IMR-90 (cell line): ENCODE results near the gene CCDC167. TPM values are rescaled to one million over a fixed set of nuclear protein-coding genes. Genes with fewer than 3 reads are reported as not detected.

Experiments used
- ATAC-seq: fragments of 200-7000 bp; cut with Tn5 transposase; 2 replicates; pipeline ENCODE4 v1.9.1; 2020; ENCODE audit warnings: low read depth, mild to moderate bottlenecking, moderate library complexity
- BruUV-seq: library from RNA; stranded (reverse); fragments of 400-500 nt; replicated peaks from 2 replicates; lab custom pipeline; 2021; lab: Mats Ljungman, UMichigan
- CTCF ChIA-PET: fragments of 300-600 bp; formaldehyde crosslinking; extraction: SDS; loops from one replicate; lab custom pipeline; 2021; ENCODE audit warnings: antibody characterized with exemption; lab: Yijun Ruan, JAX
- POLR2A ChIA-PET: fragments of 300-600 bp; sonication (Branson Sonifier 250); formaldehyde crosslinking; loops from one replicate; lab custom pipeline; 2022; ENCODE audit warnings: antibody characterized with exemption; ENCODE audit not compliant: unreplicated experiment; lab: Charles Lee
- DNase-seq: peaks from one replicate; pipeline ENCODE4 v3.0.0; 2013
- H2AFZ ChIP-seq: replicated peaks from 2 replicates; pipeline ENCODE3; 2013; ENCODE audit warnings: low read length, mild to moderate bottlenecking; ENCODE audit not compliant: poor library complexity
- H2AK5ac ChIP-seq: 2 replicates; pipeline ENCODE4 v1.6.1; 2013; ENCODE audit warnings: low read depth, low read length, inconsistent platforms
- H2AK9ac ChIP-seq: replicated peaks from 2 replicates; pipeline ENCODE3; 2013; ENCODE audit warnings: mild to moderate bottlenecking, low read depth, low read length, moderate library complexity; ENCODE audit not compliant: poor library complexity
- H2BK120ac ChIP-seq: 2 replicates; pipeline ENCODE4 v1.6.1; 2013; ENCODE audit warnings: low read depth, low read length, inconsistent platforms
- H2BK15ac ChIP-seq: 3 replicates; pipeline ENCODE4 v1.6.1; 2013; ENCODE audit warnings: low read depth, low read length, inconsistent platforms
- H2BK20ac ChIP-seq: 2 replicates; pipeline ENCODE4 v1.6.1; 2013; ENCODE audit warnings: low read depth, mild to moderate bottlenecking, inconsistent platforms, low read length, moderate library complexity
- H2BK5ac ChIP-seq: 2 replicates; pipeline ENCODE4 v1.6.1; 2013; ENCODE audit warnings: mild to moderate bottlenecking, low read depth, low read length, inconsistent platforms; ENCODE audit not compliant: poor library complexity, severe bottlenecking
- H3K14ac ChIP-seq: replicated peaks from 2 replicates; pipeline ENCODE4 v1.6.1; 2013; ENCODE audit warnings: low read depth, low read length, inconsistent platforms
- H3K18ac ChIP-seq: 2 replicates; pipeline ENCODE4 v1.6.1; 2013; ENCODE audit warnings: low read depth, low read length, control low read depth
- H3K23ac ChIP-seq: 2 replicates; pipeline ENCODE4 v1.6.1; 2013; ENCODE audit warnings: low read depth, low read length, inconsistent platforms
- H3K27ac ChIP-seq: 2 replicates; pipeline ENCODE4 v1.5.1; 2013; ENCODE audit warnings: mild to moderate bottlenecking, control low read depth, low read length; ENCODE audit not compliant: insufficient read depth
- H3K27me3 ChIP-seq: 2 replicates; pipeline ENCODE4 v1.6.1; 2013; ENCODE audit warnings: low read length; ENCODE audit not compliant: control insufficient read depth, insufficient read depth
- H3K36me3 ChIP-seq: 2 replicates; pipeline ENCODE4 v1.6.1; 2013; ENCODE audit warnings: low read length, mixed read lengths; ENCODE audit not compliant: control insufficient read depth, insufficient read depth
- H3K4ac ChIP-seq: 2 replicates; pipeline ENCODE4 v1.6.1; 2013; ENCODE audit warnings: low read depth, low read length, inconsistent platforms
- H3K4me1 ChIP-seq: 2 replicates; pipeline ENCODE4 v1.6.1; 2013; ENCODE audit warnings: low read length, mixed read lengths; ENCODE audit not compliant: control insufficient read depth, insufficient read depth
- H3K4me2 ChIP-seq: 2 replicates; pipeline ENCODE4 v1.6.1; 2013; ENCODE audit warnings: low read depth, mild to moderate bottlenecking, control low read depth, low read length, moderate library complexity
- H3K4me3 ChIP-seq: 2 replicates; pipeline ENCODE4 v1.5.1; 2013; ENCODE audit warnings: low read depth, mild to moderate bottlenecking, control low read depth, low read length, moderate library complexity; ENCODE audit not compliant: insufficient read depth
- H3K56ac ChIP-seq: 2 replicates; pipeline ENCODE4 v1.6.1; 2013; ENCODE audit warnings: low read length, inconsistent platforms; ENCODE audit not compliant: insufficient read depth; ENCODE audit errors: extremely low read depth
- H3K79me1 ChIP-seq, 2 experiments: 2 replicates each; pipeline ENCODE4 v1.6.1; 2013; ENCODE audit warnings: low read length in 2 of 2, inconsistent platforms in 1 of 2, low read depth in 1 of 2
- H3K9ac ChIP-seq: 2 replicates; pipeline ENCODE4 v1.6.1; 2013; ENCODE audit warnings: low read depth, low read length, control low read depth
- H3K9me1 ChIP-seq: 2 replicates; pipeline ENCODE4 v1.6.1; 2013; ENCODE audit warnings: low read length, inconsistent platforms; ENCODE audit not compliant: insufficient read depth
- H3K9me3 ChIP-seq: 2 replicates; pipeline ENCODE4 v1.6.1; 2013; ENCODE audit warnings: low read length; ENCODE audit not compliant: control insufficient read depth, insufficient read depth
- H4K20me1 ChIP-seq: 2 replicates; pipeline ENCODE4 v1.6.1; 2013; ENCODE audit warnings: low read length, inconsistent platforms; ENCODE audit not compliant: insufficient read depth
- H4K5ac ChIP-seq: 2 replicates; pipeline ENCODE4 v1.6.1; 2013; ENCODE audit warnings: mild to moderate bottlenecking, low read depth, low read length, control low read depth
- H4K8ac ChIP-seq, 2 experiments: 2 replicates each; pipeline ENCODE4 v1.6.1; 2013; ENCODE audit warnings: low read depth in 2 of 2, low read length in 2 of 2, control low read depth in 1 of 2, inconsistent platforms in 1 of 2
- H4K91ac ChIP-seq: 2 replicates; pipeline ENCODE4 v1.6.1; 2013; ENCODE audit warnings: low read depth, low read length, inconsistent platforms; ENCODE audit not compliant: insufficient read depth
- FOS ChIP-seq: fragments of 150-350 bp; IDR thresholded peaks from 2 replicates; pipeline ENCODE4 v1.6.1; 2016; ENCODE audit warnings: low read depth, low read length
- MAZ ChIP-seq: IDR thresholded peaks from 2 replicates; pipeline ENCODE4 v1.6.1; 2012; ENCODE audit warnings: low read depth, mild to moderate bottlenecking, low read length, improper control_type of control experiment, moderate library complexity, borderline replicate concordance
- NFE2L2 ChIP-seq: fragments of 150-350 bp; IDR thresholded peaks from 2 replicates; pipeline ENCODE4 v1.6.1; 2016; ENCODE audit warnings: low read depth, mild to moderate bottlenecking, low read length
- POLR2A ChIP-seq: IDR thresholded peaks from 2 replicates; pipeline ENCODE4 v1.6.1; 2012; ENCODE audit warnings: mild to moderate bottlenecking, low read depth, low read length
- SMC3 ChIP-seq: fragments of 150-350 bp; IDR thresholded peaks from 2 replicates; pipeline ENCODE4 v1.6.1; 2016; ENCODE audit warnings: low read depth, mild to moderate bottlenecking, antibody characterized with exemption, low read length, moderate library complexity
- WGBS, 2 experiments: methylation state at CpG; one replicate each; pipeline versions ENCODE4 v1.1.5 to v1.1.7; 2013; ENCODE audit warnings: missing lambda C conversion rate in 2 of 2; ENCODE audit not compliant: insufficient read length in 1 of 2; ENCODE audit errors: extremely low coverage in 2 of 2; 5-methylcytosine and 5-hydroxymethylcytosine counted together
- dilution Hi-C: fragments of 300-500 bp; cut with HindIII; formaldehyde crosslinking; loops from one replicate; pipeline ENCODE4 v1.14.3; 2018; ENCODE audit warnings: low sequenced_read_pairs; ENCODE audit not compliant: unreplicated experiment
- in situ Hi-C: fragments of 300-500 bp; cut with MboI; formaldehyde crosslinking; loops from 3 replicates; pipeline ENCODE4 v1.14.3; 2019; ENCODE audit warnings: low sequenced_read_pairs, inconsistent platforms, mixed read lengths
- intact Hi-C: fragments of 100-400 bp; cut with micrococcal nuclease; formaldehyde crosslinking; loops from 2 replicates; pipeline ENCODE4 v1.10.0; 2022
- polyA plus RNA-seq, 3 experiments: library from polyadenylated mRNA; depleted of rRNA; stranded (reverse); fragments of >200 nt; gene quantifications; 2 replicates each; pipeline ENCODE4 v1.2.3, GENCODE V29; 2012; ENCODE audit warnings: low replicate concordance in 1 of 3
- total RNA-seq: library from RNA; depleted of rRNA; stranded (reverse); fragments of >200 nt; gene quantifications from 2 replicates; pipeline ENCODE4 v1.2.3, GENCODE V29; 2012
- TF ChIP-seq, protein P1 (sequence below): fragments of 150-350 bp; IDR thresholded peaks from 2 replicates; pipeline ENCODE4 v1.6.1; 2017; ENCODE audit warnings: mild to moderate bottlenecking, antibody characterized with exemption, low read length, low read depth
- TF ChIP-seq, protein P2 (sequence below): fragments of 150-350 bp; IDR thresholded peaks from 2 replicates; pipeline ENCODE4 v1.6.1; 2016; ENCODE audit warnings: low read depth, mild to moderate bottlenecking, low read length, moderate library complexity, borderline replicate concordance

The CCDC167 gene
- total and polyA plus RNA-seq, 2 of the 4 experiments (the other 2 are of a cell fraction) = 35.8 to 96.8 TPM

DNA sequence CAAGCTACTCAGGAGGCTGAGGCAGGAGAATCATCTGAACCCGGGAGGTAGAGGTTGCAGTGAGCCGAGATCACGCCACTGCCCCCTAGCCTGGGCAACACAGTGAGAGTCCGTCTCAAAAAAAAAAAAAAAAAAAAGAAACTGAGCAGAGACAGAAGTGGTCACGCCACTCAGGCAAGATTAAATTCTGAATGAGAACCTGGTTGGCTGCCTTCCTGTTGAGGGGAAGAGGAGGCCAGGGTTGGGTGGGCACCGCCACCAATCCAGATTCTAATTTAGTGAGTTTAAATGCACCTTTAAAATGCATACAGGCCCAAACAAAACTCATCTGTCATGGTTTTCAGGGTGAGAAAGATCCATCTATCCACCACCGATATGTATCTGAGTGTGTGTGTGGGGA lies 23.7 kb upstream of the CCDC167 start:
- DNase-seq (no peak), ATAC-seq (no peak)
- peaks cover 16% of the 10 kb centered on the region for H4K20me1 ChIP-seq
- no peak overlapping the region for H3K14ac ChIP-seq
- 77% methylated on average over 3 of the region's 7 CpGs; no CpG with 5 or more reads in 1 of the 2 experiments for WGBS, 2 experiments
- H3K27ac ChIP-seq = no peak overlapping the region
- BruUV-seq = no TSS peak
- H2BK15ac ChIP-seq = no peak overlapping the region
- H2BK5ac ChIP-seq = no peak overlapping the region
- H3K36me3 ChIP-seq = no peaks in the 10 kb centered on the region
- H4K91ac ChIP-seq = no peak overlapping the region
- H2AK5ac ChIP-seq = no peak overlapping the region
- H3K23ac ChIP-seq = no peak overlapping the region
- H3K56ac ChIP-seq = no peak overlapping the region
- H3K4me2 ChIP-seq = no peak overlapping the region
- H4K8ac ChIP-seq = no peak overlapping the region
- no peak overlapping the region for H2BK120ac ChIP-seq
- H3K9ac ChIP-seq = no peak overlapping the region
- no peaks in the 10 kb centered on the region for H3K79me1 ChIP-seq
- ChIA-PET POLR2A (no interaction called here), CTCF (no interaction called here)
- H3K9me1 ChIP-seq = peaks cover 9% of the 10 kb centered on the region
- H4K5ac ChIP-seq = no peak overlapping the region
- no peak overlapping the region for H2AK9ac ChIP-seq
- no peak overlapping the region; the same call in 1 of the 2 replicates for H2BK20ac ChIP-seq
- H3K27me3 ChIP-seq = peaks cover 43% of the 10 kb centered on the region
- no peak overlapping the region for H2AFZ ChIP-seq
- H3K4me3 ChIP-seq = no peak overlapping the region
- H3K4ac ChIP-seq = no peak overlapping the region
- in situ Hi-C loops (no loop called here), intact Hi-C loops (no loop called here), dilution Hi-C loops (no loop called here)
- H3K9me3 ChIP-seq = peaks cover 2% of the 10 kb centered on the region; the same call in 1 of the 2 replicates
- no peak for TF ChIP-seq POLR2A
- no peak for TF ChIP-seq MAZ
- TF ChIP-seq, protein P1, sequence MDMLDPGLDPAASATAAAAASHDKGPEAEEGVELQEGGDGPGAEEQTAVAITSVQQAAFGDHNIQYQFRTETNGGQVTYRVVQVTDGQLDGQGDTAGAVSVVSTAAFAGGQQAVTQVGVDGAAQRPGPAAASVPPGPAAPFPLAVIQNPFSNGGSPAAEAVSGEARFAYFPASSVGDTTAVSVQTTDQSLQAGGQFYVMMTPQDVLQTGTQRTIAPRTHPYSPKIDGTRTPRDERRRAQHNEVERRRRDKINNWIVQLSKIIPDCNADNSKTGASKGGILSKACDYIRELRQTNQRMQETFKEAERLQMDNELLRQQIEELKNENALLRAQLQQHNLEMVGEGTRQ = no peak
- no peak for TF ChIP-seq SMC3
- TF ChIP-seq NFE2L2 = no peak
- TF ChIP-seq, protein P2, sequence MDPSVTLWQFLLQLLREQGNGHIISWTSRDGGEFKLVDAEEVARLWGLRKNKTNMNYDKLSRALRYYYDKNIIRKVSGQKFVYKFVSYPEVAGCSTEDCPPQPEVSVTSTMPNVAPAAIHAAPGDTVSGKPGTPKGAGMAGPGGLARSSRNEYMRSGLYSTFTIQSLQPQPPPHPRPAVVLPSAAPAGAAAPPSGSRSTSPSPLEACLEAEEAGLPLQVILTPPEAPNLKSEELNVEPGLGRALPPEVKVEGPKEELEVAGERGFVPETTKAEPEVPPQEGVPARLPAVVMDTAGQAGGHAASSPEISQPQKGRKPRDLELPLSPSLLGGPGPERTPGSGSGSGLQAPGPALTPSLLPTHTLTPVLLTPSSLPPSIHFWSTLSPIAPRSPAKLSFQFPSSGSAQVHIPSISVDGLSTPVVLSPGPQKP = no peak
- no peak for TF ChIP-seq FOS
- H3K4me1 ChIP-seq = peaks cover 5% of the 10 kb centered on the region
- H3K18ac ChIP-seq = no peak overlapping the region
